ENCODE results near the gene SLC9A8. TPM values are rescaled to one million over a fixed set of nuclear protein-coding genes. Genes with fewer than 3 reads are reported as not detected.

SLC9A8 gene
- total RNA-seq, 4 donors from 2014 or later: 7.1 to 12.4 (median 8.9) TPM

DNA sequence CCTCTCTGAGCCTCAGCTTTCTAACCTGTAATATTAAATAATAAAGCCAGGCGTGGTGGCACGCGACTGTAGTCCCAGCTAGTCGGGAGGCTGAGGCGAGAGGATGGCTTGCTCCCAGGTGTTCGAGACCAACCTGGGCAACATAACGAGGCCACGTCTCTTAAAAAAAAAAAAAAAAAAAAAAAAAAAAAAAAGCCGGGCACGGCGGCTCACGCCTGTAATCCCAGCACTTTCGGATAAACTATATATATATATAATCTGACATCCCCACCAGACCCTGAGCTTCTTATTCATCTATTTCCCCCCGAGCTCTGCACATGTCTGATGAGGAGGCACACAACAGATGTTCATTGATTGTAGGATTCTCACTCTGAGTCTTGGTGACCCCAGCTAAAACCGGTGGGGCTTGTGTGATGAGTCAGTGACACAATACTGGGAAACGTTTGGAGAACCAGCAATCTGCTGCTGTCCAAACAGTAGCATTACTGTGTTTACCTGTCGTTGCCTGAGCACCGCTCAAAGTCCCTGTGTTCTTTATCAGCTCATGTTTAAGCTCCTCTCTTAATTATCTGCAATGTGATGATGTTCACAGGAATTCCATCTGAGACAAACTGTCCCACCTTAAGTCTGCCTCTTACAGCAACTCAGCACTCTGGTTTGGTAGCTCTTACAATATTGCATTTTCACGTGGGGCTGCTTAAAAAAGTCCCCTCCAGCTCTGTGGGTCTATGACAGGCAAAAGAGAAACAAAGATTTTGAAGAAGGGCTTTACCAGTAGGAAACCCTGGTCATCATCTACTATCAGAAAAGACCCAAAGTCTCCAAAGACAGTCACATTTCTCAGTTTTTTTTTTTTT is 103.7 kb downstream of the SLC9A8 start:
- TF ChIP-seq, protein P1, sequence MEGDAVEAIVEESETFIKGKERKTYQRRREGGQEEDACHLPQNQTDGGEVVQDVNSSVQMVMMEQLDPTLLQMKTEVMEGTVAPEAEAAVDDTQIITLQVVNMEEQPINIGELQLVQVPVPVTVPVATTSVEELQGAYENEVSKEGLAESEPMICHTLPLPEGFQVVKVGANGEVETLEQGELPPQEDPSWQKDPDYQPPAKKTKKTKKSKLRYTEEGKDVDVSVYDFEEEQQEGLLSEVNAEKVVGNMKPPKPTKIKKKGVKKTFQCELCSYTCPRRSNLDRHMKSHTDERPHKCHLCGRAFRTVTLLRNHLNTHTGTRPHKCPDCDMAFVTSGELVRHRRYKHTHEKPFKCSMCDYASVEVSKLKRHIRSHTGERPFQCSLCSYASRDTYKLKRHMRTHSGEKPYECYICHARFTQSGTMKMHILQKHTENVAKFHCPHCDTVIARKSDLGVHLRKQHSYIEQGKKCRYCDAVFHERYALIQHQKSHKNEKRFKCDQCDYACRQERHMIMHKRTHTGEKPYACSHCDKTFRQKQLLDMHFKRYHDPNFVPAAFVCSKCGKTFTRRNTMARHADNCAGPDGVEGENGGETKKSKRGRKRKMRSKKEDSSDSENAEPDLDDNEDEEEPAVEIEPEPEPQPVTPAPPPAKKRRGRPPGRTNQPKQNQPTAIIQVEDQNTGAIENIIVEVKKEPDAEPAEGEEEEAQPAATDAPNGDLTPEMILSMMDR (IDR thresholded peaks at IDR 0.05; ENCODE audit: low read depth): no peak

DNA sequence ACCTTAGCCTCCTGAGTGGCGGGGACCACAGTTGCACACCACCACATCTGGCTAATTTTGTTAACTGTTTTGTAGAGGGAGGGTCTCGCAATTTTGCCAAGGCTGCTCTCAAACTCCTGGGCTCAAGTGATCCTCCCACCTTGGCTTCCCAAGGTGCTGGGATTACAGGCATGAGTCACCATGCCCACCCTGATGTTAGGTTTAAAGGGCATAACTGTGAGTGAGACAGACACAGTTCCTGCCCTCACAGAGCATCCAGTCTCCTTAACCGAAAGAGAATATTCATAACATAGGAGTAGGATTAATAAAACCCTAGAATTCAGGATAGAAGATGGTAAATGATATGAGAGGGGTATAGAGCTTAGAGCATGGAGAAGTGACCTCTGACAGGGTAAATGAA is 105.8 kb downstream of the SLC9A8 start:
- TF ChIP-seq, protein P1 (IDR thresholded peaks at IDR 0.05; ENCODE audit: low read depth): no peak

DNA sequence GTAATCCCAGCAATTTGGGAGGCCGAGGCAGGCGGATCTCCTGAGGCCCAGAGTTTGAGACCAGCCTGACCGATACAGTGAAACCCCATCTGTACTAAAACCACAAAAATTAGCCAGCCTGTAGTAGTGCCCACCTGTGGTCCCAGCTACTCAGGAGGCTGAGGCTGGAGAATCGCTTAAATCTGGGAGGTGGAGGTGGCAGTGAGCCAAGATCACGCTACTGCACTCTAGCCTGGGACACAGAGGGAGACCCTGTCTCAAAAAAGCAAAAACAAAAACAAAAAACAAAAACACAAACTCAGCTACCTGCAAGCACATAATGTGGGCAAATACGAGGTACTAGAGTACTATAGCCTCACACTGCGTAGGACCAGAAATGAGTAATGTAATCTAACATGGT is 106.4 kb downstream of the SLC9A8 start:
- TF ChIP-seq, protein P1 (IDR thresholded peaks at IDR 0.05; ENCODE audit: low read depth): no peak

DNA sequence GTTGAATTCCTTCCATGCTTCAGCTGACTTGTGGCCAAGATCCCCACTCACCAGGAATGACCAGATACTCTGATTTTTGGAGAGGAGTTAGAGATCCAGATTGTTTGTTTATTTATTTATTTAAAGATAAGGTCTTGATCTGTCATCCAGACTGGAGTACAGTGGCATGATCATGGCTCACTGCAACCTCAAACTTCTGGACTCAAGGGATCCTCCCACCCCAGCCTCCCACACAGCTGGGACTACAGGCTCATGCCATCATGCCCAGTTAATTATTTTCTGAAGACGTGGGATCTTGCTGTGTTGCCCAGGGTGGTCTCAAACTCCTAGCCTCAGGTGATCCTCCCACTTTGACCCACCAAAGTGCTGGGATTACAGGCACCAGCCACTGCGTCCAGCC is 106.8 kb downstream of the SLC9A8 start:
- TF ChIP-seq, protein P1 (IDR thresholded peaks at IDR 0.05; ENCODE audit: low read depth): no peak

DNA sequence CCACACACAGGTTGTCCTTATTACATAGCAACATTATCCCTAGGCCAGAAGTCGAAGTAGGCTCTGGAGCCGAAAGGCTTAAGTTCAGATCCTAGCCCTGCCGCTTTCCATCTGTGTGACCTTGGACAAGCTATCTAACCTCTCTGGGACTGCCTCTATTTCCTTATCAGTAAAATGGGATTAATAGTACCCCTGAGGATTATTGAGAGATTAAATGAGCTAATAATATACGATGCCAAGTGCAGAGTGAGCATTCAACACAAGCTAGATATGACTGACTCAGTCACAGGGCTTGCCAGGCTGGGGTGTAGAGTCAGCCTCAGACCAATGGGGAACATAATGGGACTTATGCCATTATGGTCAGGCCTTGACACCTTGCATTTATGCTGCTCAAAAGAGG is 111.6 kb downstream of the SLC9A8 start:
- TF ChIP-seq, protein P1 (IDR thresholded peaks at IDR 0.05; ENCODE audit: low read depth): no peak

DNA sequence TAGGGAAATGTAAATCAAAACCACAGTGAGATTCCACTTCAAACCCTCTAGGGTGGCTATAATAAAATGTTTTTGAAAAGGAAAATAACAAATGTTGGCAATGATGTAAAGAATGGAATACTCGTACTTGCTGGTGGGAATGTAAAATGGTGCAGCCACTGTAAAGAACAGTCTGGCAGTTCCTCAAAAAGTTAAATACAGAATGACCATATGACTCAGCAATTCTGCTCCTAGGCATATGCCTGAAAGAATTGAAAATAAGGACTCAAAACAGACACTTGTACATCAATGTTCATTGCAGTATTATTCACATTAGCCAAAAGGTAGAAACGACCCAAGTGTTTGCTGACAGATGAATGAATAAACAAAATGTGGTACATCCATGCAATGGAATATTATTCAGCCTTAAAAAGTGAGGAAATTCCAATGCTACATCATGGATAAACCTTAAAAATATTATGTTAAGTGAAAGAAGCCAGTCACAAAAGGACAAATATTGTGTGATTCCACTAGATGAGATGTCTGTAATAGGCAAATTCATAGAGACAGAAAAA is 113.3 kb downstream of the SLC9A8 start:
- TF ChIP-seq, protein P1 (IDR thresholded peaks at IDR 0.05; ENCODE audit: low read depth): no peak

DNA sequence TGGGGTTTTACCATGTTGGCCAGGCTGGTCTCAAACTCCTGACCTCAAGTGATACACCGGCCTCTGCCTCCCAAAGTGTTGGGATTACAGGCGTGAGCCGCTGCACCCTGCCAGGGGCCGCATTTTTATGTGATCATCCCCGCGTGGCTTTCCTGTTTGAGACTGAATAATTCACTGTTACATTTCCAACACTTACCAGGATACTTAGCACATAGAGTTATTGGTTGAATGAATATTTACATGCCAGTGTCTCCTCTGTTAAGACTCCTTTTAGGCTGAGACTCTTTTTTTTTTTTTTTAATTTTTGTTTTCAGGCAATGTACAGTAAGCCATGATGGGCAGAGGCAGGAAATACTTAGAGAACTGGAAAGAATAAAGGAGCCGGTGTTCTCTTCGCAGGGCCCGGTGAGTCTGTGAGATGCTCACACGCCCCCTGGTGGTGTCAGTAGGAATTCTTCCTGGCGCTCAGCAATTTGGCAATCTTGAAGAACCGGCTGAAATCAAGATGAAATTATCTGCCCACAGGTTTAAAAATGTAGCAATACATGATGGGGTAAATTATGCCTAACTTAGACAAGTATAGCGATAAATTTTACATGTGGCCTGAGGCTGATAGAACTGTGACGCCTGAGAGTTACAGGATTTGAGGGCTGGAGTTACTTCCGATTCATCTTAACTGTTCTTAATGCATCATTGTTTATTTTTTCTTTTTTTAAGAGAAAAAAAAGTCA is 115.9 kb downstream of the SLC9A8 start:
- TF ChIP-seq, protein P1 (IDR thresholded peaks at IDR 0.05; ENCODE audit: low read depth): no peak
